Posterior cingulate gyrus (tissue), 11 donors: ENCODE data around the gene GPS1.
A peak's percentile ranks its signal among the peaks of the same experiment; 100 is the strongest.
"Not testable (repeated sequence)": the region's sequence is repeated elsewhere in the genome, so short reads cannot be mapped to it uniquely, and the experiment has no call there.

ENCODE experiments used
- DNase-seq, 10 donors: peaks; one replicate each; pipeline versions ENCODE4 v3.0.0 to v3.0.0-alpha.2; 2020 to 2021; ENCODE audit warnings: mixed read lengths in 3 of 10
- intact Hi-C: fragments of 100-400 bp; cut with DNase I; formaldehyde crosslinking; loops from one replicate; pipeline ENCODE4 v1.15.1; 2023

The GPS1 gene

DNA sequence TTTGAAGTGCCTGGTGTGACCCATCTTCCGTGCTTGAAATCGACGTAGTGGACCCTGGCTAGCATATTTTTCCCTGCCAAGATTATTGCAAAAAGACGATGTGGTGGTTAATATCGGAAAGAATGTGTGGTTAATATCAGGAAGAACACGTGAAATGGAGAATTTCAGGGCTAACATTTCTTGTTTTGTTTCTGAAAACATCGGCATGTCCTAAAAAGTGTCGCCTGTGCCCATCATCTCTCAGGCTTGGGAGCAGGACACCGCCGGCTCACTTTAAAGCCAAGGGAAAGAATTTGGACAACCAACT, 13.9 kb upstream of the GPS1 start:
- no peak for DNase-seq
- intact Hi-C loops: no loop called here

DNA sequence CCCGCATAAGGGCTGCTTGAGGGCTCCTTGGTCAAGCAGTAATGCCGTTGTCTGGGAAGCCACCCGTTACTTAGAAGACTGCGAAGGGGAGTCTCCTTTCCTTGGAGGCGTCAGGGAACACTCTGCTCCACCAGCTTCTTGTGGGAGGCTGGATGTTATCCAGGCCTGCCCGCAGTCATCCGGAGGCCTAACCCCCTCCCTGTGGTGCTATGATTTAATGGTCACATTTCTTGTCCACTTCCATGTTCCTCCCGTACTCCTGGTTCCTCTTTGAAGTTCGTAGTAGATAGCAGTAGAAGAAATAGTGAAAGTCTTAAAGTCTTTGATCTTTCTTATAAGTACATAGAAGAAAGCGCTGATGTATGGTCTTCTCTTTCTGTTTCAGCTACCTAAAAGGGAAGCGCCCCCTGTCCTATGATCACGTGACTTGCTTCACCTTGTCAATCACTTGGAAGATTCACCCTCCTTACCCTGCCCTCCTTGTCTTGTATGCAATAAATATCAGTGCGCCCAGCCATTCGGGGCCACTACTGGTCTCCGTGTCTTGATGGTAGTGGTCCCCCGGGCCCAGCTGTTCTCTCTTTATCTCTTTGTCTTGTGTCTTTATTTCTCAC, 12.8 kb upstream of the GPS1 start:
- intact Hi-C loops, DNase-seq: not testable (repeated sequence)

DNA sequence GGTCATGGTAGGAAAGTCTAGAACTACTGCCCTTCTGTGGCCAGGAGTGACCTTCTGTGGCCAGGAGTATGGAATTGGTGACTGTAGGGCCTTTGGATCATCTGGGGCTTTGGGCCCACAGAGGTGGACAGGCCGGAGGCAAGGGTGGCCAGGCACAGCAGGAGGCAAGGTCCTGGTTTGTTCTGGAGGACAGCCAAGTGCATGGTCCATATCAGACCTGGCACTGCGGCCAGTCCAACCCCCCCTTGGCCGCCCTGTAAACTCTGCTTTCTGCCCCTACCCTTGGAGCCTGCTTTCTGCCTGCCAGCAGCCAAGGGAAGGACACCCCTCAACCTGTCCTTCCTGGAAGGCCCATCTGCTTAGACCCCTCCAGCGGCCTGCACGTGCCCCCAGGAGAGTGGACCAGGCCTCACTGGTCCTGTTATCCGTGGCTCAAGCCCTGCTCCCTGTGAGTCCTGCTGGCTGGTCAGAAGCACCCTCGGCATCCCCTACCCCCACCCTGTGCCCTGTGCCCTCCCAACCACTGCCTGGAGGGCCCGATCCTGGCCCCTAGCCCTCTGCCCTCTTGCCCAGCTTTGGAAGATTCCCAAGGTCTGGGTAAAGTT, 11.9 kb upstream of the GPS1 start:
- intact Hi-C loops: no loop called here
- no peak for DNase-seq

GRCh38 chr17:82041144-82041814, 10.4 kb upstream of the GPS1 start:
- DNase-seq: no peak
- intact Hi-C loops: no loop called here

- DNase-seq: no peak
- intact Hi-C loops: no loop called here
These were observed 9.0 kb upstream of the GPS1 start for GRCh38 chr17:82042649-82043048.

GRCh38 chr17:82043507-82043906, 8.2 kb upstream of the GPS1 start:
- intact Hi-C loops: no loop called here

GRCh38 chr17:82045936-82046484, 5.7 kb upstream of the GPS1 start:
- no peak for DNase-seq
- intact Hi-C loops: no loop called here

More at GRCh38 chr17:82043507-82043906, 8.2 kb upstream of the GPS1 start:
- DNase-seq: no peak

DNA sequence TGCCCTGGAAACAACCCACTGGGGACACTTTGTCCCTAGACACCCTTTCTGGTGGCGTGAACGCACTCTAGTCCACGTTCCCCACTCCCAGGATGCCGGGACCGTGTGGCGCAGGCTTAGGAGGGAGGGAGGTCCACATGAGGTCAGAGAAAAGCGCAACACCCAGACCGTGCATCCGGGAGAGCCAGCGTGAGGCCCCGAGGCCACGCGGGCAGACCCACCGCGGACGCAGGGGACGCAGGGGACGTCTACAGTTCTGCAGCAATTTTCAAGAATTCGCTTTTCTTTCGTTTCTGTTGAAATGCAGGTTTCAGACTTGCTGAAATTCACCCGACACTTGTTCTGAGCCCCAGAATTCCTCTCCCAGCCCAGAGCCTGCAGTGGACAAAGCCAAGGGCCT, 4.8 kb upstream of the GPS1 start:
- DNase-seq: no peak
- intact Hi-C loops: no loop called here

DNA sequence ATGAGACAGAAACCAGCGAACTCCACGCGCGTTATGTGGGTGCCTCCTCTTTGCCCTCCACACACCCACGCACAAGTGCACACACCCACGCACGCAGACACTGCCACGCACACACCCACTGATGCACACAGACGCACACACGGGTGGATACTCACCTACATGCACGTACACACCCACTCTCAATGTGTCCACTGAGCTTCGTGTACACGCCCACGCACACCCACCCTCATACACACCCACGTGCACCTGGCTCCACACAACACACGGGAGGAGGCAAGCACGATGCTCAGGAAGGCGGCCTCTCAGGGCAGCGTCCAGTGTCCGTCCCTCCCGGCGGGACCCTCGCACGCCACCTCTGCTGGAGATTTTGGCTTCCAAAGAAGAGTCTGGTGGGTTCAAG, 4.3 kb upstream of the GPS1 start:
- DNase-seq: no peak
- intact Hi-C loops: no loop called here

GRCh38 chr17:82047914-82048570, 3.7 kb upstream of the GPS1 start:
- no peak for DNase-seq
- intact Hi-C loops: no loop called here

GRCh38 chr17:82048571-82048971, 3.1 kb upstream of the GPS1 start:
- intact Hi-C loops: no loop called here
- DNase-seq: no peak

DNA sequence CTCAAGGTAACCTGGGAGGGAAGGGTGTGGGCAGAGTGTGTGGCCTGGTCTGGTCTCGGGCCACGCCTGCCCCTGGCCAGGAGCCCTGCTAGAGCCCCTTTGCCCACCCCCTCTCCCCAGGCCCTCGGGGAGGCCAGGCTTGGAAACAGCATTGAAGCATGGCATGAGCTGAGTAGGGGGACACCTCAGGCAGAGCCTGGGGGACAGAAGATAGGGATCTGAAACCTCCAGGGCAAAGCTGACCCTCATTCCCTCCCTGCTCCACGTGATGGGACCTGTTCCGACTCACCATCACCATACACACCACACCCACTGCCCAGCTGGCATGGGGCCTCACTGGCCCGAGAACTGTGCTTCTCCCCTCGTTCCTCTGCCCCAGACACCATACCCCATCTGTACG, 2.6 kb upstream of the GPS1 start:
- intact Hi-C loops: no loop called here

GRCh38 chr17:82049521-82049971, 2.2 kb upstream of the GPS1 start:
- DNase-seq: peak in 2 of 10 donors; percentile 5 to 86
- intact Hi-C loops: no loop called here

More for the DNA sequence above, 2.6 kb upstream of the GPS1 start:
- peak in 1 of 10 donors; percentile 0 for DNase-seq

- DNase-seq: peak in 2 of 10 donors; percentile 4 to 65
- intact Hi-C loops: no loop called here
These were observed 1.4 kb upstream of the GPS1 start for GRCh38 chr17:82050152-82050760.

GRCh38 chr17:82050761-82051641, 697 bp upstream of the GPS1 start:
- intact Hi-C loops: no loop called here
- peak in 2 of 10 donors; percentile 72 to 84 for DNase-seq

DNA sequence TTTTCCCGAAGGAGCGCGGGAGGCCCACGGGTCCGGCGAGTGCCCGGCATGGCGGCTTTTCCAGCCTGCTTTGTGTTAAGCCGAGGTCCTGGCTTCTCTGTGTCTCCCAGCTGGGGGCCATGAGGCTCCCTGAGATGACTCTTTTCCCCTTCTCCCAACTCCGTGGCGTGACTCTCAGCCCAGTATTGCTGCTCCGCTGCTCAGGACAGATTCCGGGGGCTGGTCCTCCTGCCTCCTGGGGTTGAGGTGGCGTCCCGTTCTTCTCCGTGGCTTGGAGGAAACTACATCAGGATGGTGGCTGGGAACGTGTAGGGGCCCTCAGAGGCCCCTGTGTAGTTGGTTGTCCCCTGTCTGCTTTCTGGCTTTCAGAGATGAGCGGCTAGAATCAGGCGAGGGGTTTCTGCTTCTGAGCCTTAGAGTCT, 951 bp downstream of the GPS1 start:
- intact Hi-C loops: loop anchor here (1.0 kb wide), 1 partner anchor 13 kb away; the partner anchor contains the start of gene DUS1L

GRCh38 chr17:82053130-82053529, 1.4 kb downstream of the GPS1 start:
- no peak for DNase-seq
- intact Hi-C loops: no loop called here

More for the DNA sequence above, 951 bp downstream of the GPS1 start:
- DNase-seq: peak in 1 of 10 donors; percentile 72

- DNase-seq: peak in 2 of 10 donors; percentile 65 to 83
These were observed 2.0 kb downstream of the GPS1 start for GRCh38 chr17:82053556-82054263.

More at GRCh38 chr17:82053556-82054263, 2.0 kb downstream of the GPS1 start:
- intact Hi-C loops: no loop called here
